HK-2 (cell line): ENCODE data around the gene KCNE4.

ENCODE experiments used
- DNase-seq: peaks from one replicate; pipeline ENCODE4 v3.0.0-alpha.2; 2018; ENCODE audit not compliant: unreplicated experiment

The KCNE4 gene

DNA sequence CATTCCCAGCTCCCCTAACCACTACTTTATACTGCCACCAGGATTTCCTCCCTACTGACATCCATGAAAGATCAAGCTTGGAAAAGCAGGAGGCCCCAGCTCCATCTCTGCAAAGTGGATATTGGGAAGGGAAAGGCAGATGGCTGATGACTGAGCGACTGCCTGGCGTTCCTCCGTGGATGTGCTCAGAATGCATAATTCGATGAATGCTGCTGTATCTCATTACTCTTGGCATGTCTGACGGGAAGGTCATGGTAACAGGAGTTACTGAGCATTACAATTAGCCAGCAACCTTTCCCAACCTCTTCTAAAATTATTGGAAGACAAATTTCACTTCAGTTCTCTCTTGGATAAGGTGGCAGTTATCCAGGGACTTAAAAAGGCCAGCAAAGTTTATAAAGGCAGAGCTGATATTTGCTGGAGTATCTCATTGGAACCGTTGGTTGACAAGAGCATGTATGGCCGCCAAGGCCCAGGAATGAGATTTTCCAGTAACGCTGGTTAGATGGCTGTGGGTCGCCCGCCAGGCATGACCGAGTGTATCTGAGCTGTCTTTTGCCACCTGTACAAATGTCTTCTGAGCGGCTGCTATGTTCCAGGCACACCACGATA, 34.5 kb downstream of the KCNE4 start:
- DNase-seq: no peak

GRCh38 chr2:223087466-223087865, 35.5 kb downstream of the KCNE4 start:
- DNase-seq: no peak

DNA sequence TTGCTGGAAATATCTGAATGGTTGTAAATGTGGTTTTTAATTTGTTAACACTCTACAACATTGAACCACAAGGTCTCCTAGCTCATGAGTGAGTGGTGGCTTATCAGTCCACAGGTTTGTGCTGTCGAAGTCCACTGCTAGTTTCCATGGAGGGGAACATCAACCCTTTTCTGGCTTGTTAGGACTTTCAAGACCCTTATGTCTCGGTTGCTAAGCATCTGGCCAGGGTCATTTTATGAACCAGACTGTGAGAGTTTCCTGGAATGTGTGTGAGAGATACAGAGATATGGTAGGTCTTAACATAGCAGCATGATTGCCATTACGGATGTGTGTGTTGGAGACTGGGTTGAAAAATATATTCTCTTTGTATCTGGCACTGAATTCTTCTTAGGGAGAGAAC, 36.9 kb downstream of the KCNE4 start:
- DNase-seq: no peak

DNA sequence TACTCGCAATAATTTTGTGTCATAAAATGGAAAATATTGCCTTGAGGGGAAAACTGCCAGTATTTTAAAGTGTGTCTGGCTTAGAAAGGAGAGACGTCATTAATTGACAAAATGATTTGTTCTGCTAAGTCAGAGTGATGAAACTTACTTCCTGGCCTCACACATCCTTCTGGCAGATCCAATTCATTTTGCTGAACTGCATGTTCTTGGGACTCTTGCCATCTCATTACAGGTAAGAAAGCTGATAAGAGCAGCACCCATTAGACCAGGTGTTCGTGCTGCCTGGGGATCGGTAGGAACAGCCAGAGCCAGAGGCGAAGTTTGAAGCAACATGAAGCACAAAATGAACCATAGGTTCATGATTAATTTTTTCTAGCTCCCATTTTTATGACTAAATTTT, 38.0 kb downstream of the KCNE4 start:
- DNase-seq: no peak

DNA sequence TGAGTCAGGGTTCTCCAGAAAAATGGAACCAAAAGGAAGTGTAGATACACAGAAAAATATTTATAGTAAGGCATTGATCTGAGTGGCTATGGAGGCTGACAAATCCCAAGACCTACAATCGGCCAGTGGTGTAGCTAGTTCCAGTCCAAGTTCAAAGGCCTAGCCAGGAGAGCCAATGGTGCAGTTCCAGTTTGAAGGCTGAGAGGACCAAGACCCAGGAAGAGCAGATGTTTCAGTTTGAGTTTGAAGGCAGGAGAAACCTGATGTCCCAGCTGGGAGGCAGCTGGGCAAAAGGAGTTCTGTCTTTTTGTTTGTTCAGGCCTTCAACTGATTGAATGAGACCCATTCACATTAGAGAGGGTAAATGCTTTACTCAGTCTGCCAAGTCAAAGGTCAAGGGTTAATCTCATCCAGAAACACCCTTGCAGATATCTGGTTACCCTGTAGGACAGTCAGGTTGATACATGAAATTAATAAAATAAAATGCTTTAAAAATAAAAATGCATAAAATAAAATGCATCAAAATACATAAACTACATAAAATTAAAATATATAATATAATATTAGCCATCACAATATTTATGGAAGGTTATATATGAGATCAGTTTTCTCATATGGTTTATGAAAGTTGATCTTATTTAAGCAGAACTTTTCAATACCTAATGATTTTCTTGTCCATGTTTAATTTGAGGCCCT, 38.7 kb downstream of the KCNE4 start:
- no peak for DNase-seq

DNA sequence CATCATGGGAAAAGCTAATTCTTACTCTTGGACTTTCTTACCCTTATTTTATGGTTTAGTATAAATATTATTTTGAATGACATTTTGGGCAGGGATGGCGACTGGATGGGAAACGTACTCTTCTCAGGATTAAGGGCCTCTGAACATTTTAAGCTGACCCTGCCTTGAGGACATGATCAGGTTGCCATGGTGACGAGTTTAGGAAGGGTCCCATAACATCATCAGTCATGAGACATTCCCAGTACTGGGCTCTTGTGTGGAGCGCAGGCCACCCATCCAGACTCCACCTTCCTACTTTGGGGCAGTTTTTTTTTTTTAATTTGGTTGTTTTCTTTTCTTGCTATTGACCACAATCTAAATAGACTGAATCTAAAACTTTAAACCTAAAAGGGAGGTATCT, 40.7 kb downstream of the KCNE4 start:
- no peak for DNase-seq

DNA sequence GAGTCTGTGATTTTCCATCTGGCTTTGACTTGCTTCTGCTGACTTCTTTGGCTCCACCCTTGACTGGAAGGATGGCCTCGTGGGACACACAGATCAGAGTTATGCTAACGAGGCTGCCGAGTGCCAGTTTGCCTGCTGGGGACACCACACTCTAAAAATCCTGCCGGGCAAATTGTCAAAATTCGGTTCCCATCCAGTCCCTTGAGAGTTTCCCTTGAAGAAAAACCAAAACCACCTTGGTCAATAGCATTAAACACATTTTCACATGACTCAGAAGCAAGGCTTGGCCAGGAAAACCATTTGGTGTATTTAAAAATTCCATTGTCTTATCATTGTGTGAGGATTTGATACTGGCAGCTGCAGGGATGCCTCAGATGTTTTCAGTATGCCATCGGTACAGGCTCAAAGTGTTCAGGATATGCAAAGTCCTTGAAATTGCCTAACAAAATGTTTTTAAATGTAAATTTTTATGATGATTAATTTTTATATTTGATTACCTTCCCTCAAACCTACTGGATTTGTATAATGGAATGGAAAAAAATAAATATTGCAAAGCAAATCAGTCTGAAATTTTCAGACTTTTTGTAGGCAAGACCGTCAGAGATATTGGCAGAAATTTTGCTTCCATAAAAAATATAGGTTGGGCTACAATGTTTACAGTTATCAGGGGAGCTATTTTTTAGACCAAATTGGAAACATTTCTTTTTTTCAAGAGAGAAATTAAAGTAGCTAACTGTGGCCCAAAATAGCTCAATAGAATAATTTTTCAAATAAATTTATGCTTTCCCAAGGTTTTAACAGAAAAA, 41.6 kb downstream of the KCNE4 start:
- DNase-seq: no peak

- DNase-seq: no peak
Measured at GRCh38 chr2:223095207-223095606, 43.2 kb downstream of the KCNE4 start.

DNA sequence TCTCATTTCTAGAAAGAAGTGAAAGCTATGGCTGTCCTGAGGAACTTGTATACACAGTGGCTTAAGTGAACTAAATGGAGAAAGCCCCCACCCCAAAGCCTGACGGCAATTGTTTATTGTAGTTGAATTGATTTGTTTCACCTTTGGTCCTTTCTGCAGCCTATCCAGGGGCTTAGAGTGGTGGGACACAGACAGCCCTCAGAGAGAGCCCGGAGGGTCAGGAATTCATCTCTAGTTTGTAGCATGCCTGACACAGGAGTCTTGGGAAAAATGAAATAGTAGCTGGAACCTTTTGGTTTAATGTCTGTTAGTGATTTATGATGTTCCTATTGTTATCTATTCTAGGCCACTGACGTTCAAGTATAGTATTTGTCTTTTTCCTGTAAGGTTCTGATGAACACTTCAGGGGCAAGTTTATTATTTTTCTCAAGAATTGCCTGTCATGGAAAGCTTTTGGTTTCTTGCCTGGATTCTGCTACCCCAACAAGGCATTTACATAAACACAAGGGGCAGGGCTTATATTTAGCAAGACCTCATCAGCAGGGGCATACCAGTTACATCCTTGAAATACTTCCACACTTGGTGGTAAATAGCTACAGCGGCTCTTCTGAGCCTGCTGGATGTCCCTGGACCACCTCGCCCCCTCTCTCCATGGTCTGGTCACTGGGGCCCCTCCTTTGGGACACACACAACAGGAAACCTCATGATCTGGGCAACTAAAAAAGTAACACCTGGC, 44.4 kb downstream of the KCNE4 start:
- no peak for DNase-seq

DNA sequence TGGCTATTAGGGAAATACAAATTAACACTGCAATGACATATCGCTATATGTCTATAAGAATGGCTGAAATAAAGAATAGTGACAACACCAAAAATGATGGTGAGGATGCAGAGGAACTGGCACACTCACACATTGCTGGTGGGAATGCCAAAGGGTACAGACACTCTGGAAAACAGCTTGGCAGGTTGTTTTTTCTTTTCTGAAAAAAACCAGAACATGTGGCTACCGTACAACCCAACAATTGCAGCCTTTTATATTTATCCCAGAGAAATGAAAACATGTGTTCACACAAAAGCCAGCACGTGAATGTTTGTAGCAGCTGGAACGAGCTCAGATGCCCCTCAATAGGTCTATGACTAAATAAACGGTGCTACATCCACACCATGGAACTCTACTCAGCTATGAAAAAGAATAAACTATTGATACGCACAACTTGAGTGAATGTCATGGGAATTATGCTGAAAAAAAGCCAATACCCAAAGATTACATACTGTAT, 45.9 kb downstream of the KCNE4 start:
- DNase-seq: no peak

DNA sequence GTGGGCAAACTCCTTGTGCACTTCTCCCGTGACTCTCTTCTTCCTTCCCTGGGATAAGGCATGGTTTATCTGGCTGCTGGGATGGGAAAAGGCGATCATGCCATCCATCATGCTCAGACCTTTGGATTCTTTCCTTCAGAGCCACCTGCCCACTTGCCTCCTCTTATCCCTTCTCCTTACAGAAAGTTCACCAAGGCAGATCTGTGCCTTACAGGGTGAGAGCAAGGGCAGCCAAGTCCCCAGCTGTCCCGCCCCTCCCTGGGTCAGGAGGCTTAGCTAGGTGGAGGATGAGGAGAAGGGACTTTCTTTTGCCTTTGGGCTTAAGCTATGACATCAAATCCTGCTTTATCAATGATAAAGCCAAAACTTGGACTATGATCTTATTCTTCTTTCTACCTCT, 47.6 kb downstream of the KCNE4 start:
- DNase-seq: no peak

- DNase-seq: no peak
Measured at GRCh38 chr2:223100061-223100511, 48.1 kb downstream of the KCNE4 start.

- DNase-seq: peak; percentile 28
Measured at GRCh38 chr2:223101340-223102039, 49.5 kb downstream of the KCNE4 start.

GRCh38 chr2:223102040-223102400, 50.0 kb downstream of the KCNE4 start:
- no peak for DNase-seq

GRCh38 chr2:223102450-223102849, 50.5 kb downstream of the KCNE4 start:
- no peak for DNase-seq

DNA sequence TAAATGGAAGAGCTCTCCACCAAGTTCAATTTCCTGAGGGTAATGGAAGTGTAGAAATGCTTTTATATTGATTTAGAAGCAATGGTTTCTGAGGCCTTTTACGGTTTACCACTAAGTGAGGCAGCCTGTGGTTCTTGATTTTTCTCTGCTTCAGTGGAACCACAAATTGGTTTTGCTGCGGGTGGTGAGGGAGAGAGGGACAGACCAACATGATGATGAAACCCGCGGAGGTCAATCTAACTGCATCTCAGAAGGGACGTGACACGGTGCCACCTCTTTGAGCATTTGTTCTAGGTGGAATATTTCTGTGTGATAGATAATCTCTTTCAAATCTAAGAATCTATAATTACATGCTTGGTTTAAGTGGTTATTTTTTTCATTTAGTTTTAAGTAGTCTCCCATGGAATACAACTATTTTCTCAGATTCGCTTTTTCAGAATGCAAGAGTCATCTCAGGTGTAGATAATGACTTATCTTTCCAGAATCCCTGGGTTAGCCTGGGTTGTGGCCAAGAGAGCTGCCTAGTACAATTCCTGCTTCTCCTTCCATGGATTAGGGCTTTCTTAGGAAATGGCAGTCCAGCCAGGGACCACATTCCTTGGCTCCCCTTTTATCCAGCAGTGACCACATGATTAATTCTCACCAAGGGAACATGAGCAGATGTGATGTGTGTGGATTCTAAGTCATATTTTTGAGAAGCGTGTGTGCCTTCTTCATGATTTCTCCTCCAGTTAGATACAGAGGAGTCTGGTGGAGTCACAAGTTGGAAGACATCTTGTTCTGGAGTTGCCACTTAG, 52.5 kb downstream of the KCNE4 start:
- DNase-seq: no peak
